Measurements from ENCODE around the gene HIF1A. TPM values are rescaled to one million over a fixed set of nuclear protein-coding genes. Genes with fewer than 3 reads are reported as not detected.
A peak's percentile ranks its signal among the peaks of the same experiment; 100 is the strongest.

HIF1A gene
- total and polyA plus RNA-seq, 10 of the 15 experiments (the other 5 are each of a cell fraction or from before 2014, with no cell fraction given), result 18.3 to 97.0 (median 75.3) TPM

GRCh38 chr14:61695695-61696527 lies 598 bp downstream of the HIF1A start (continued):
- TF ChIP-seq NKRF (conservative IDR thresholded peaks at IDR 0.05), result peak; percentile 17; the same call in 1 of the 2 replicates
- TF ChIP-seq CBFB (IDR thresholded peaks at IDR 0.05; ENCODE audit: low read depth), result no peak
- TF ChIP-seq BHLHE40 (IDR thresholded peaks at IDR 0.05; ENCODE audit: borderline replicate concordance in 1 of 2, low read depth in 2 of 2, low read length in 1 of 2), result peak; percentile 84 to 87
- TF ChIP-seq YY1 (IDR thresholded peaks at IDR 0.05; ENCODE audit: low read depth, low read length), result peak; percentile 92
- TF ChIP-seq NRF1 (conservative IDR thresholded peaks at IDR 0.05; ENCODE audit: low read depth, low read length), result no peak
- no peak for TF ChIP-seq FOXK2 (IDR thresholded peaks at IDR 0.05)
- no peak for TF ChIP-seq DPF2 (IDR thresholded peaks at IDR 0.05)
- 0 out of 2 replicates have a peak, but pooled peaks have one; percentile 9 for TF ChIP-seq TCF3 (IDR thresholded peaks at IDR 0.05; ENCODE audit: borderline replicate concordance, insufficient read depth, low read depth, low read length)
- TF ChIP-seq CBX3 (IDR thresholded peaks at IDR 0.05; ENCODE audit: borderline replicate concordance, low read depth), result no peak
- no peak for TF ChIP-seq EZH2 (IDR thresholded peaks at IDR 0.05; ENCODE audit: borderline replicate concordance, control insufficient read depth, low read depth, low read length)
- TF ChIP-seq IKZF2 (IDR thresholded peaks at IDR 0.05), result peak; percentile 51 to 67
- TF ChIP-seq RUNX3 (IDR thresholded peaks at IDR 0.05; ENCODE audit: low read length), result peak; percentile 81
- no peak for TF ChIP-seq FOXM1 (IDR thresholded peaks at IDR 0.05; ENCODE audit: low read depth, low read length)
- no peak for TF ChIP-seq RAD51 (IDR thresholded peaks at IDR 0.05)
- peak; percentile 28; the same call in 1 of the 2 replicates for TF ChIP-seq MLLT1 (IDR thresholded peaks at IDR 0.05)
- no peak for TF ChIP-seq HSF1 (IDR thresholded peaks at IDR 0.05; ENCODE audit: low read depth, low read length)
- no peak for TF ChIP-seq PKNOX1 (IDR thresholded peaks at IDR 0.05)
- no peak for TF ChIP-seq BCL3 (IDR thresholded peaks at IDR 0.05; ENCODE audit: borderline replicate concordance, insufficient read depth, low read depth, low read length, poor library complexity, severe bottlenecking)

Data from GM12878 (cell line).